SKM-1 treated with dmso at 0.1 percent for 144 hours (cell line): ENCODE measurements around the gene CDH3.

ENCODE experiments used
- DNase-seq: peaks from one replicate; lab custom pipeline; 2025; ENCODE audit not compliant: unreplicated experiment; lab: John Stamatoyannopoulos, UW

The CDH3 gene

DNA sequence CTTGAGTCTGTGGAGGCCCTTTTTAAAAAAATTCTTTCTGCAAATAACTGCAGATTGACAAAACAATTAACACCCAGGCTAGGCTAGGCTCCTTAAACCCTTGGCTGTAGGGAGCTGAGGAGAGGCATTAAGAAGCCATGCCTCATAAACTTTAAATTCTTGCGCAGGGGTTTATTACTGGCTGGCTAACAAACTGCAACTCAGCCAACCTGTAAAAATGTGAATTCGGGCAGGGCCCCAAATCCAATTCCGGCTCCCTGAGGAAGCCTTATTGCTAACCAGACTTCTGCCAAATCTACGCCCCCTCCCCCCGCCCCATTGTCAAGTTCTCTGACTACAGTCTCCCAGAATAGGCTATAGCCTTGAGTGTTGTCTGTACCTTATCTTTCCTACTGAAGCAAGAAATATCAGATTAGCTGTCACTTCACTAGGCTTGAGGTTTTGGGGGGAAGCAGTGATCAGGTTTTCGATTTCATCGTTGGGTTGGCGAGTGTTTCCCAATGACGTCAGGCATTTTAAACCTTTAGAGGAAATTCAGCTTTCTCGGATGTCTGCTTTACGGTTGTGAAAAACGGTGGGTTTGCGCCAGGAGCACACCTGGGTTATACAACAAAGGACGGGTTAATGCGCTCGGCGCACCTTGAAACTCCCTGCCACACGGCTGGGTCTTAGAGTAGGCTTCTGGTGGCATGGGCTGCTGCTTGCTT is 2.0 kb downstream of the CDH3 start:
- no peak for DNase-seq

- no peak for DNase-seq
These were observed 6.0 kb downstream of the CDH3 start for GRCh38 chr16:68651136-68651535.

DNA sequence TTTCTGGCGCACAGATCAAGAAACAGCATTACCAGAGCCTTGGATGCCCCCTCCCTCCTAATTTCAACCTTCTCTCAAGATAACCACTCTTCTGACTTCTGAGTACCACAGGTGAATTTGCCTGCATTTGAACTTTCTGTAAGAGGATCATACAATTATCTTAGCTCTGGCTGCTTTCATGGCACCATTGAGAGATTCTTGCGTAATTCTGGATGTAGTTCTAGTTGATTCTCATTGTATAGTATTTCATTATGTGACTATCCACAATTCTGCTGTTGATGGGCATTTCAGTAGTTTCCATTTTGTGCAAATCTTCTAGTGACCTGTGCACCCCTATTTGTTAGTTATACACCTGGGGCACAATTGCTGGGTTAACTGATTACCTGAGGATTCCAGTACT is 7.5 kb downstream of the CDH3 start:
- no peak for DNase-seq

DNA sequence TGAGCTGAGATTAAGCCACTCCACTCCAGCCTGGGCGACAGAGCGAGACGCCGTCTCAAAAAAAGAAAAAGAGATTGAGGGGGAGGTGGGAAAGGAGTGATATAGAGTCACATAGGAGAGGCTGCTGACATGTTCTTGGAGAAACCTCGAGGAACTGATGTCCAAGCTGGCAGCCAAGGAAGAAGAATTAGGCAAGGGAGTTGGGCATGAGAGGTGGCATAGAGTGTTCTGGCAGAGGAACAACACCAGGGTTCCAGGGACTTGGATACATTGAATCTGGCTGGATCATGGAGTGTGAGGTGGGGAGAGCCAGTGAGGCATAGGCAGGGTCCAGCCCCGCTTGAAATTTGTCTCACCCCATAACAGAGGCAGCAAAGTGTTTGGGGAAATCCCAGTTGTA is 10.7 kb downstream of the CDH3 start:
- DNase-seq, result no peak

- DNase-seq, result no peak
These were observed 11.6 kb downstream of the CDH3 start for GRCh38 chr16:68656751-68657150.

- DNase-seq, result no peak
These were observed 13.3 kb downstream of the CDH3 start for GRCh38 chr16:68658341-68658973.

DNA sequence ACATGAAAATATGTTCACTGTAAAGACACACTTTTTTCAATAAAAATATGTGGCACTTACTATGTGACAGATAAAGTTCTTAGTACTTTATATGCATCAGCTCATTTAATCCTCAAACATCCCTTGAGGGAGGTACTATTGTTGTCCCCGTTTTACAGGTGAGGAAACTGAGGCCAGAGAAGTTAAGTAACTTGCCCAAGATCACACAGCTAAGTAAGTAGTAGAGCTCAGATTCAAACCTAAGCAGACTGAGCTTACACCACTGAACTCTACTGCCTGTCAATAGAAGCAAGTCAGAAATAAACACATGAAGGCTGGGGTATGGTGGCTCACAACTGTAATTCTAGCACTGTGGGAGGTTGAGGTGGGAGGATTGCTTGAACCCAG is 13.9 kb downstream of the CDH3 start:
- no peak for DNase-seq

DNA sequence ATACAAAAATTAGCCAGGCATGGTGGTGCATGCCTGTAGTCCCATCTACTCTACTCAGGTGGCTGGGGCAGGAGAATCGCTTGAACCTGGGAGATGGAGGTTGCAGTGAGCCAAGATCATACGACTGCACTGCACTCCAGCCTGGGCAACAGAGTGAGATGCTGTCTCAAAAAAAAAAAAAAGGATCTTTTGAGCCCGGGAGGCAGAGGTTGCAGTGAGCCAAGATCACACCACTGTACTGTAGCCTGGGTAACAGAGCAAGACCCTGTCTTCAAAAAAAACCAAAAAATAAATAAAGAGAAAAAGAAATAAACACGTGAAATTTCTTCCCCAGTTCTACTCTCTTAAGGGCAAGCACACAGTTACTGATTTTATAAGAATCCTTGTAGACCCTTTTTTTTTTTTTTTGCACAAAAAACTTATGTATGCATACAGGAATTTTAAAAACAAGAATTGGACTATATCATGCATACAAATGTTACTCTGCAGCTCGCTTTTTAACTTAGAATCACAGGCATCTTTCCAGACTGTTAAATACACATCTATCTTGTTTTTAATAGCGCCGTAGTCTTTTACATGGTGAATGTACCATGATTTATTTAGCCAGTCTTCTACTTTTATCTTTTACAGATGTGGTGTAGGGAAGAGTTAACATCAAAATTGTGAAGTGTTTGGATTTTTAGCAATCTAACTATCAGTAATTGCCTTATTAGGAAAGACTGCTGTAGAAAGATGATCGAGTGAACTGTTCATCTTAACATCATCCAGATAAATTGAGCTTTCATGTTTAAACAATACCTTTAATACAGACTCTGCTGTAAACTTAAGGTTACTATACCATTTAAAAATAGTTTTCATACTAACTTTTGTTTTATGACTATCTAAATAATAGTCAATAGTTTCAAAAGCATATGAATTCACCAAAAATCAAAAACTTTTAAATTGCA is 14.6 kb downstream of the CDH3 start:
- DNase-seq, result no peak

GRCh38 chr16:68660359-68660795 is 15.3 kb downstream of the CDH3 start:
- DNase-seq, result no peak

GRCh38 chr16:68662035-68662434 is 16.9 kb downstream of the CDH3 start:
- DNase-seq, result no peak

DNA sequence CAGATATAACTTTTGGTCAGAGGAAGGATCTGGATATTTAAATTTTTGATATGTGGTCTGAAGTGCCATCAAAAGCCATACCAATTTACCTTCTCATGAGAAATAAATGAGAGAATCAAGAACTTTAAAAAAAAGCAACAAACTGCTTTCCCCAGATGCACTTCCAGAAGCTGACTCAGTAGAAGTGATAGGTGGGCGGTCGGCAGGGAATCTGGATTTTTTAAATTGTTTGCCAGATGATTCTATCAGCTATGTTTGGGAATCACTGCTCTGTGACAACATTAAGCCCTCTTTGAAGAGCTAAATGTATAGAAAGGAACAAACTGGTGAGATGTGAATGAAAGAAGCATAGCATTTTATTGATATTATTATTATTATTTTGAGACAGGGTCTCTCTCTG is 19.2 kb downstream of the CDH3 start:
- no peak for DNase-seq

GRCh38 chr16:68665501-68665900 is 20.4 kb downstream of the CDH3 start:
- DNase-seq, result no peak

DNA sequence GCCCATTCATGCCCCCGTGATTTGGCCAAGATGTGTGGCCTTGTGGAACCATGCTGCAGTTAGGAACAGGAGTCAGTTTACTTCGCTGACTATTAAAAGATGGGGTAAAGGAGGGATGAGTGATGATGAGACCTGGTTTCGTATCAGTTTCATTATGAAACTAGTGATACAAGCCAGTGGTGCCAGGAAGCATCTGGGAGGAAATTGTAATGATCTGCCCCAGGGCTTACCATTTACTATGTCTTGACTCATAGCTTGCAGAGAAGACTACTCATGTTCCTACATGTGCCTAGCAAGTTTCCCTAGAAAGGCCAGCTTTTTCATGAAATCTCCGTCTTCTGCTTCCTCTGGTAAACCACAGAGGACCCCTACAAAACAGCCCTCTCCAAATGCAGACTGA is 23.2 kb downstream of the CDH3 start:
- DNase-seq, result no peak

DNA sequence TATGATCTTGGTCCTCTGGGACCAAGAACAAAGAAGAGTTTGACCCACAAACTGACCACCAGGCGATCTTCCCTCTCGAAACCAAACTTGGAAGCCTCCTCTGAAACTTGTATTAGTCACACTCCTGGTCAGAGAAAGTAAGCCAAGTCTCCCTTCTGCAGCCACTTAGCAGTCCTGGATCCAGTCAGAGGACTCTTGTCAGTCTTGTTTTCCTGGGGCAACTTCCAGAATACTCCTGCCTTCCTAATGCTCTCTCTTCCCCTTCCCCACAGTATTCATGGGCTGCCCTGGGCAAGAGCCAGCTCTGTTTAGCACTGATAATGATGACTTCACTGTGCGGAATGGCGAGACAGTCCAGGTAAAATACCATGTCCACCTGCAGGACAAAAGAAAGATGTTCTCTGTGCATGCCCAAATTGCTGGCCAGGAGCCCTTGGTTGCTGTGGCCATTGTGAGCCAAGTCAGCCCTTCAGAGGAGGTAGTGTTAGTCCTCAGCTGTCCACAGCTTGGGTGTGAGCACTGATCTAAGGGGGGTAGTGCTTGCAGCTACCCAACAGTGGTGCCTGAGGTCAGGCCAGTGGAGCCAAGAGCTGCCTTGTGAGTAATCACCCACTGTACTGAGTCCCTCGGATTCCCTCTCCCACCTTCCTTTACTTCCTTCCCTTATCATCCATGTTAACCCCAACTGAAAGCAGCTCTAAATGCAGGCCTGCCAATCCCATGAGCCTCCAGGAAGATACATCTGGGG is 31.2 kb downstream of the CDH3 start:
- DNase-seq, result no peak

- DNase-seq, result no peak
These were observed 35.9 kb downstream of the CDH3 start for GRCh38 chr16:68681038-68681437.

GRCh38 chr16:68685685-68686478 is 40.8 kb downstream of the CDH3 start:
- DNase-seq, result no peak

DNA sequence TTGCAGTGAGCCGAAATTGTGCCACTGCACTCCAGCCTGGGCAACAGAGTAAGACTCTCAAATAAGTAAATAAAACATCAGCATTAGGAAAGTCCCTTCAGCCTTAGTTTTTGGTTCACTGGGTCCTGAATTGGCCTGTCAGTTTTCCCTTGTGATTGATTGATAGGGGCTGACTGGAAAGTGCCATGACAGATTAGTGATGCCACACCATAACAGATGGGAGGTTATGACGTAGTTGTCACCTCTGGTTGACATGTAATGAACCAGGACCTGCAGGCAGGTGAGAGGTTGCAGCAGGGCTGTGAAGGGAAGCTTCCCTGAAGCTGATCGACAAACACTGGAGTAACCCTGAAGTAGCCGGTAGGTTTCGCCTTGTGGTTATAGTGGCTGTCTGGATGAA is 41.8 kb downstream of the CDH3 start:
- DNase-seq, result no peak

- DNase-seq, result no peak
These were observed 44.8 kb downstream of the CDH3 start for GRCh38 chr16:68689921-68690320.

GRCh38 chr16:68695575-68695974 is 50.5 kb downstream of the CDH3 start:
- no peak for DNase-seq

- no peak for DNase-seq
These were observed 51.4 kb downstream of the CDH3 start for GRCh38 chr16:68696514-68696913.
